K562 (cell line): Measurements from ENCODE around the gene LENEP. TPM values are rescaled to one million over a fixed set of nuclear protein-coding genes. Genes with fewer than 3 reads are reported as not detected.
A peak's percentile ranks its signal among the peaks of the same experiment; 100 is the strongest.

ENCODE experiments used
- ATAC-seq: fragments of 200-7000 bp; cut with Tn5 transposase; 3 replicates; pipeline ENCODE4 v1.9.1; 2020; ENCODE audit warnings: moderate library complexity
- BruUV-seq: library from RNA; stranded (reverse); fragments of 400-500 nt; replicated peaks from 2 replicates; lab custom pipeline; 2021; lab: Mats Ljungman, UMichigan
- CTCF ChIA-PET: fragments of 300-600 bp; formaldehyde crosslinking; extraction: SDS; loops from one replicate; lab custom pipeline; 2021; ENCODE audit warnings: low intra/inter-chr PET ratio; lab: Yijun Ruan, JAX
- POLR2A ChIA-PET: fragments of 300-600, 350-650 bp; sonication (Branson Sonifier 250); formaldehyde crosslinking; extraction: SDS; loops from one replicate; lab custom pipeline; 2021; ENCODE audit warnings: antibody characterized with exemption, inconsistent platforms; lab: Yijun Ruan, JAX
- DNase-seq, 4 experiments: peaks; one replicate each; pipeline versions ENCODE4 v3.0.0 to v3.0.0-alpha.2; 2011 to 2018; ENCODE audit warnings: low spot score in 3 of 4, mixed read lengths in 3 of 4; ENCODE audit errors: extremely low read depth in 1 of 4
- FAIRE-seq: peaks from 2 replicates; lab custom pipeline; 2011; peaks lifted over from hg19 to GRCh38; lab: Jason Lieb, UNC
- H2AFZ ChIP-seq: 2 replicates; pipeline ENCODE4 v1.6.0; 2011; ENCODE audit warnings: low read depth, low read length, control low read depth, inconsistent platforms
- H3K27ac ChIP-seq: fragments of 200-600 bp; 3 replicates; pipeline ENCODE4 v1.8.0; 2011; ENCODE audit warnings: low read depth, mild to moderate bottlenecking, control low read depth, inconsistent platforms, low read length, moderate library complexity, mixed read lengths; ENCODE audit errors: extremely low read depth
- H3K27me3 ChIP-seq, 2 experiments: fragments of 300-600 bp in 1 of 2; 2 replicates in 1 of 2; 3 replicates in 1 of 2; pipeline versions ENCODE4 v1.6.0 to v1.8.0; 2011; ENCODE audit warnings: inconsistent platforms in 2 of 2, low read length in 2 of 2, mild to moderate bottlenecking in 1 of 2, mixed read lengths in 1 of 2, moderate library complexity in 1 of 2; ENCODE audit not compliant: control insufficient read depth in 2 of 2, insufficient read depth in 2 of 2
- H3K36me3 ChIP-seq: fragments of 300-600 bp; 3 replicates; pipeline ENCODE4 v1.8.0; 2011; ENCODE audit warnings: mild to moderate bottlenecking, low read length, inconsistent platforms; ENCODE audit not compliant: control insufficient read depth, insufficient read depth
- H3K4me1 ChIP-seq, 2 experiments: fragments of 200-600 bp in 1 of 2; replicated peaks in 1 of 2; 2 replicates in 1 of 2; 3 replicates in 1 of 2; pipeline versions ENCODE4 v1.5.1 to v1.8.0; 2011; ENCODE audit warnings: inconsistent platforms in 2 of 2, low read length in 2 of 2, mild to moderate bottlenecking in 1 of 2, mixed read lengths in 1 of 2, moderate library complexity in 1 of 2; ENCODE audit not compliant: control insufficient read depth in 2 of 2, insufficient read depth in 2 of 2
- H3K4me2 ChIP-seq: 2 replicates; pipeline ENCODE4 v1.6.1; 2011; ENCODE audit warnings: low read length, control low read depth, inconsistent platforms, mixed read lengths; ENCODE audit not compliant: insufficient read depth
- H3K4me3 ChIP-seq: fragments of 200-600 bp; sonication (generic), shearing (Covaris generic); 2 replicates; pipeline ENCODE4 v1.5.1; 2016; ENCODE audit warnings: control low read depth, inconsistent platforms
- H3K79me2 ChIP-seq: fragments of 200-600 bp; 3 replicates; pipeline ENCODE4 v1.8.0; 2011; ENCODE audit warnings: low read length, inconsistent platforms; ENCODE audit not compliant: control insufficient read depth, insufficient read depth
- H3K9ac ChIP-seq, 2 experiments: 2 replicates each; pipeline versions ENCODE4 v1.6.0 to v1.6.1; 2011; ENCODE audit warnings: low read depth in 2 of 2, low read length in 2 of 2, control low read depth in 1 of 2, inconsistent platforms in 1 of 2, mild to moderate bottlenecking in 1 of 2, mixed read lengths in 1 of 2; ENCODE audit not compliant: insufficient read depth in 1 of 2
- H3K9me1 ChIP-seq: one replicate; pipeline ENCODE4 v1.6.0; 2011; ENCODE audit warnings: inconsistent platforms, mild to moderate bottlenecking, low read length, moderate library complexity; ENCODE audit not compliant: control insufficient read depth, insufficient read depth
- H3K9me3 ChIP-seq: replicated peaks from 2 replicates; pipeline ENCODE4 v1.5.1; 2011; ENCODE audit warnings: low read depth, low read length, inconsistent platforms; ENCODE audit not compliant: control insufficient read depth, insufficient read depth
- H4K20me1 ChIP-seq: replicated peaks from 2 replicates; pipeline ENCODE4 v1.6.1; 2011; ENCODE audit warnings: low read length, inconsistent platforms, mixed read lengths; ENCODE audit not compliant: control insufficient read depth, insufficient read depth
- HNRNPL ChIP-seq: fragments of 200-400 bp; formaldehyde crosslinking; IDR thresholded peaks from 2 replicates; pipeline ENCODE4 v1.6.1; 2017; ENCODE audit warnings: low read depth, mild to moderate bottlenecking, low read length
- POLR2G ChIP-seq: fragments of 200-400 bp; formaldehyde crosslinking; IDR thresholded peaks from 2 replicates; pipeline ENCODE4 v1.6.1; 2017; ENCODE audit warnings: low read depth, mild to moderate bottlenecking, antibody characterized with exemption, low read length, moderate library complexity
- RUNX1 ChIP-seq: sonication (generic); IDR thresholded peaks from 2 replicates; pipeline ENCODE4 v1.6.1; 2016; ENCODE audit warnings: antibody characterized with exemption, low read depth
- ZNF398 ChIP-seq: fragments of 250-450 bp; sonication (Bioruptor Pico); IDR thresholded peaks from 2 replicates; pipeline ENCODE4 v1.8.0; 2021; ENCODE audit warnings: moderate library complexity, mild to moderate bottlenecking, inconsistent platforms
- WGBS: fragments of 100-300 bp; shearing (Covaris generic); methylation state at CpG from one replicate; pipeline ENCODE4 v1.1.6; 2016; ENCODE audit warnings: low coverage, mixed read lengths; ENCODE audit not compliant: insufficient coverage; ENCODE audit errors: missing lambda C conversion rate; 5-methylcytosine and 5-hydroxymethylcytosine counted together
- in situ Hi-C: fragments of 300-500 bp; cut with MboI; formaldehyde crosslinking; loops from 4 replicates; pipeline ENCODE4 v1.15.0; 2018; ENCODE audit warnings: inconsistent platforms, mixed read lengths
- intact Hi-C: fragments of 100-400 bp; cut with micrococcal nuclease; formaldehyde crosslinking; loops from 2 replicates; pipeline ENCODE4 v1.14.2; 2022
- polyA plus RNA-seq, 8 experiments: library from polyadenylated mRNA; depleted of rRNA in 4 of 8; stranded (reverse) in 5 of 8; unstranded in 3 of 8; fragments of >200 nt; fragmentation: Nextera tagmentation in 2 of 8; fragmentation: Illumina TruSeq in 1 of 8; extraction: Ambion mirVana in 2 of 8; extraction: Trizol in 1 of 8; gene quantifications; 2 replicates each; pipeline versions ENCODE4 v1.2.1 to v1.2.3, GENCODE V29; 2011 to 2014; ENCODE audit warnings: inconsistent platforms in 1 of 8, missing spikeins in 1 of 8
- total RNA-seq, 7 experiments: library from RNA; depleted of rRNA in 6 of 7; stranded (reverse); fragments of >200 nt in 6 of 7; fragmentation: Illumina TruSeq in 2 of 7; extraction: Trizol in 2 of 7; gene quantifications; 2 replicates each; pipeline versions ENCODE4 v1.2.1 to v1.2.3, GENCODE V29; 2011 to 2021; ENCODE audit warnings: low replicate concordance in 1 of 7

LENEP gene
- total and polyA plus RNA-seq, 9 of the 15 experiments (the other 6 are each of a cell fraction or from before 2014, with no cell fraction given): 0.23 to 0.87 (median 0.67) TPM; not detected in 5

- H4K20me1 ChIP-seq: no peaks in the 10 kb centered on the region; the same call in 1 of the 2 replicates
- H3K9ac ChIP-seq: peak overlapping the region in 1 of 2 experiments; percentile 85; a peak in 1 of 4 replicates
- peaks cover 71% of the 10 kb centered on the region for H3K79me2 ChIP-seq
- TF ChIP-seq POLR2G (peak; percentile 56; the same call in 1 of the 2 replicates), RUNX1 (no peak), ZNF398 (no peak), HNRNPL (peak; percentile 80)
- in situ Hi-C loops (no loop called here), intact Hi-C loops (no loop called here)
- H2AFZ ChIP-seq: no peak overlapping the region
- H3K9me3 ChIP-seq: no peaks in the 10 kb centered on the region
- no TSS peak for BruUV-seq
- ATAC-seq: no peak
- H3K27me3 ChIP-seq: no peaks in the 10 kb centered on the region
- FAIRE-seq: no peak
- POLR2A ChIA-PET: interaction anchor here (0.7 to 1.3 kb wide), 5 partner anchors 18 to 75 kb away, joined by 3 to 5 read pairs (median 4); partner anchors contain the start of genes ADAM15, LENEP and PMVK
- no CpG with 5 or more reads among the region's 6 CpGs for WGBS
- no peak overlapping the region for H3K4me3 ChIP-seq
- H3K4me2 ChIP-seq: peak overlapping the region; percentile 19; the same call in 1 of the 2 replicates
- H3K36me3 ChIP-seq: peaks cover 74% of the 10 kb centered on the region; the same call in 2 of the 3 replicates
- CTCF ChIA-PET: no interaction called here
- DNase-seq: no peak
- peak overlapping the region; percentile 51; the same call in 1 of the 3 replicates for H3K27ac ChIP-seq
- no peaks in the 10 kb centered on the region for H3K9me1 ChIP-seq
- H3K4me1 ChIP-seq: peaks cover 73 to 91% of the 10 kb centered on the region in 2 experiments
Observed at GRCh38 chr1:155011437-155012025, 18.1 kb downstream of the LENEP start.
